DOHH2 (cell line): ENCODE results near the gene CDH24.
A peak's percentile ranks its signal among the peaks of the same experiment; 100 is the strongest.

Experiments
- H3F3A ChIP-seq: fragments of 200-600 bp; sonication (generic), shearing (Covaris generic); 2 replicates; pipeline ENCODE4 v1.6.0; 2016; ENCODE audit warnings: antibody characterized with exemption, mild to moderate bottlenecking; ENCODE audit not compliant: control insufficient read depth, insufficient read depth
- H3K27ac ChIP-seq: fragments of 200-600 bp; sonication (generic); 2 replicates; pipeline ENCODE4 v1.5.1; 2014; ENCODE audit warnings: low read depth, mild to moderate bottlenecking, low read length, moderate library complexity
- H3K27me3 ChIP-seq: fragments of 200-600 bp; sonication (generic); 2 replicates; pipeline ENCODE4 v1.6.1; 2014; ENCODE audit warnings: mild to moderate bottlenecking, low read length, mixed read lengths; ENCODE audit not compliant: control insufficient read depth
- H3K36me3 ChIP-seq: fragments of 200-600 bp; sonication (generic); 2 replicates; pipeline ENCODE4 v1.6.1; 2014; ENCODE audit warnings: mild to moderate bottlenecking, low read length, moderate library complexity, mixed read lengths; ENCODE audit not compliant: control insufficient read depth
- H3K4me1 ChIP-seq: fragments of 200-600 bp; sonication (generic); 2 replicates; pipeline ENCODE4 v1.6.1; 2014; ENCODE audit warnings: mild to moderate bottlenecking, low read length, mixed read lengths; ENCODE audit not compliant: control insufficient read depth
- H3K4me2 ChIP-seq: fragments of 200-600 bp; sonication (generic); 2 replicates; pipeline ENCODE4 v1.6.0; 2014; ENCODE audit warnings: mild to moderate bottlenecking, low read length, moderate library complexity
- H3K4me3 ChIP-seq: fragments of 200-600 bp; sonication (generic); 2 replicates; pipeline ENCODE4 v1.5.1; 2014; ENCODE audit warnings: mild to moderate bottlenecking, low read length, mixed read lengths
- H3K79me2 ChIP-seq: fragments of 200-600 bp; sonication (generic); 2 replicates; pipeline ENCODE4 v1.6.1; 2014; ENCODE audit warnings: mild to moderate bottlenecking, low read length, mixed read lengths; ENCODE audit not compliant: control insufficient read depth
- H3K9me2 ChIP-seq: fragments of 200-600 bp; sonication (generic); replicated peaks from 2 replicates; pipeline ENCODE4 v1.6.1; 2014; ENCODE audit warnings: mild to moderate bottlenecking, low read length, mixed read lengths; ENCODE audit not compliant: control insufficient read depth
- H3K9me3 ChIP-seq: fragments of 200-600 bp; sonication (generic); 2 replicates; pipeline ENCODE4 v1.6.1; 2014; ENCODE audit warnings: antibody characterized with exemption, low read length, mixed read lengths; ENCODE audit not compliant: control insufficient read depth, insufficient read depth
- H4K20me1 ChIP-seq: fragments of 200-600 bp; sonication (generic); 2 replicates; pipeline ENCODE4 v1.6.0; 2014; ENCODE audit warnings: low read depth, mild to moderate bottlenecking, antibody characterized with exemption, low read length, moderate library complexity; ENCODE audit not compliant: control insufficient read depth, insufficient read depth
- EZH2phosphoT487 ChIP-seq: fragments of 200-600 bp; sonication (generic); IDR thresholded peaks from 2 replicates; pipeline ENCODE4 v1.6.1; 2017; ENCODE audit warnings: borderline replicate concordance, mild to moderate bottlenecking, antibody characterized with exemption, low read length, moderate library complexity, mixed read lengths
- TF ChIP-seq, protein P1 (sequence below): fragments of 200-600 bp; sonication (generic); IDR thresholded peaks from one replicate; pipeline ENCODE4 v1.5.1; 2014; ENCODE audit warnings: antibody characterized with exemption, mild to moderate bottlenecking, low read depth, low read length; ENCODE audit not compliant: poor library complexity, severe bottlenecking

Gene CDH24

DNA sequence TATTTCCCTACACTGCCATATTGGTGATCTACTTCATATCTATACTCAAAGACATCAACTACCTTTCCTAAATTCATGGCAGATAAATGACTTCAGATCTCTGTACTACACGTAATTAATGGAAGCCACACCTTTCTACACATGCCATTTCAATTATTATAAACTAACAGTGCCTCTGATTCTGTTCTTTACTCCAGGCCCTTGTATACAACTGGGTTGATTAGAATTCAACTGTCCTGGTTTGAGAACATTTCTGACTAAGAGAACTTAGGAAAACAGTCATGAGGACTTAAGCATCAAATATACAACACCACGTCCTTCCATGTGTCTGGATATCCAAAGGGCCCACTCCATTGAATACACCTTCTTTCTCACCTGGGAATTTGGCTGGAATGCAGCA, 35.8 kb upstream of the CDH24 start:
- Histone ChIP-seq H3K4me2 (peak overlapping the region; percentile 75), H3K36me3 (peaks cover 73% of the 10 kb centered on the region), H3K27me3 (no peaks in the 10 kb centered on the region), H3K9me3 (no peaks in the 10 kb centered on the region), H3K4me3 (peak overlapping the region; percentile 85), H3F3A (no peaks in the 10 kb centered on the region), H3K79me2 (peaks cover 71% of the 10 kb centered on the region), H3K9me2 (no peaks in the 10 kb centered on the region), H4K20me1 (peaks cover 14% of the 10 kb centered on the region), H3K4me1 (peaks cover 24% of the 10 kb centered on the region), H3K27ac (no peak overlapping the region)
- TF ChIP-seq, protein P1, sequence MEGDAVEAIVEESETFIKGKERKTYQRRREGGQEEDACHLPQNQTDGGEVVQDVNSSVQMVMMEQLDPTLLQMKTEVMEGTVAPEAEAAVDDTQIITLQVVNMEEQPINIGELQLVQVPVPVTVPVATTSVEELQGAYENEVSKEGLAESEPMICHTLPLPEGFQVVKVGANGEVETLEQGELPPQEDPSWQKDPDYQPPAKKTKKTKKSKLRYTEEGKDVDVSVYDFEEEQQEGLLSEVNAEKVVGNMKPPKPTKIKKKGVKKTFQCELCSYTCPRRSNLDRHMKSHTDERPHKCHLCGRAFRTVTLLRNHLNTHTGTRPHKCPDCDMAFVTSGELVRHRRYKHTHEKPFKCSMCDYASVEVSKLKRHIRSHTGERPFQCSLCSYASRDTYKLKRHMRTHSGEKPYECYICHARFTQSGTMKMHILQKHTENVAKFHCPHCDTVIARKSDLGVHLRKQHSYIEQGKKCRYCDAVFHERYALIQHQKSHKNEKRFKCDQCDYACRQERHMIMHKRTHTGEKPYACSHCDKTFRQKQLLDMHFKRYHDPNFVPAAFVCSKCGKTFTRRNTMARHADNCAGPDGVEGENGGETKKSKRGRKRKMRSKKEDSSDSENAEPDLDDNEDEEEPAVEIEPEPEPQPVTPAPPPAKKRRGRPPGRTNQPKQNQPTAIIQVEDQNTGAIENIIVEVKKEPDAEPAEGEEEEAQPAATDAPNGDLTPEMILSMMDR, result no peak
- TF ChIP-seq EZH2phosphoT487, result no peak

DNA sequence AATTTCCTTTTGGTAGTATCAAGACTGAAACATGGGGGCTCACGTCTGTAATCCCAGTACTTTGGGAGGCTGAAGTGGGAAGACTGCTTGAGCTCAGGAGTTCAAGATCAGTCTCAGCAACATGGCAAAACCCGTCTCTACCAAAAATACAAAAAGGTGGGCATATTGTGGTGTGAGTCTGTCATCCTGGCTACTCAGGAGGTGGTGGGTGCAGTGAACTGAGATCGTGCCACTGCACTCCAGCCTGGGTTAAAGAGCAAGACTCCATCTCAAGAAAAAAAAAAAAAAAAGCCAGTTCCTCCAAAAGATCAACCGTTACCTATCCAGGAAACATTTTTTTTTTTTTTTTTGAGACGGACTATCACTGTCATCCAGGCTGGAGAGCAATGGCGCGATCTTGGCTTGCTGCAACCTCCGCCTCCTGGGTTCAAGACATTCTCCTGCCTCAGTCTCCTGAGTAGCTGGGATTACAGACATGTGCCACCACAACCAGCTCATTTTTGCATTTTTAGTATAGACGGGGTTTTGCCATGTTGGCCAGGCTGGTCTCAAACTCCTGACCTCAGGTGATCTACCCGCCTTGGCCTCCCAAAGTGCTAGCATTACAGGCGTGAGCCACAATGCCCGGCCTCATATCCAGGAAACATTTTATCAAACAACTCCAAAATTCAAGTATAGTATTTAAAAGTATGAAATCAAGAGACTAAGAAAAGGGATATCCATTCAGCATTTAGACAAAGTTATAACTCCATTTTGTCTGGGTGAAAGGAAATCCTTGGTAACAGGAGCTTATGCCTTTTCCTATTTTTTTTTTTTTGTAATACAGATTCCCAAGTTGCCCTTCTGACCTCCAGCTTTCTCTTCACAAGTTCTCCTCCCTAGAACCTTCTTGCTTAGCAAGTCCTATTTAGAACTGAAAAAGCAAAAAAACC, 34.2 kb upstream of the CDH24 start:
- TF ChIP-seq EZH2phosphoT487, result no peak
- TF ChIP-seq, protein P1, result no peak
- Histone ChIP-seq H3K4me2 (no peak overlapping the region), H3K27me3 (no peaks in the 10 kb centered on the region), H4K20me1 (peaks cover 14% of the 10 kb centered on the region), H3F3A (no peaks in the 10 kb centered on the region), H3K4me3 (no peak overlapping the region), H3K9me2 (no peaks in the 10 kb centered on the region), H3K9me3 (no peaks in the 10 kb centered on the region), H3K79me2 (peaks cover 56% of the 10 kb centered on the region), H3K27ac (no peak overlapping the region), H3K4me1 (peaks cover 17% of the 10 kb centered on the region), H3K36me3 (peaks cover 72% of the 10 kb centered on the region)

DNA sequence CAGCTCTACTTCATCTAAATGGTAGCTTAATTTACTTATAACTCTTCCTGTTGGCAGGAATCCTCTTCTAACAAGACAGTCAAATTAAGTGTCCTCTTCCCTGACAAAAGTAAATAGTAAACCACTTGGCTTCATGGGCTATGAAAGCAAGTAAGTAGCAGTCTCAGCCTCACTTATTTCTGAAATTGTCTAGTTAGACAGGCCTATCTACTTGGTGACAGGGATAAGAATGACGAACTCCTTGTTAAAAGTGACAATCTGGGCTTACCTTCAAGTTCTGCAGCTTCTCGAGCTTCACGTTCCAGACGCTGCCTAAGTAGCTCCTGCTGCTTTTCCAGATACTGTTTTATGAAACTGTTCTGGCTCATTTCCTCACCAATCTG, 32.9 kb upstream of the CDH24 start:
- peaks cover 14% of the 10 kb centered on the region for H4K20me1 ChIP-seq
- peaks cover 49% of the 10 kb centered on the region for H3K79me2 ChIP-seq
- peaks cover 15% of the 10 kb centered on the region for H3K4me1 ChIP-seq
- no peak overlapping the region for H3K4me3 ChIP-seq
- no peaks in the 10 kb centered on the region for H3K27me3 ChIP-seq
- no peaks in the 10 kb centered on the region for H3K9me2 ChIP-seq
- no peak for TF ChIP-seq EZH2phosphoT487
- TF ChIP-seq, protein P1, result no peak
- no peaks in the 10 kb centered on the region for H3F3A ChIP-seq
- H3K9me3 ChIP-seq, result no peaks in the 10 kb centered on the region
- H3K4me2 ChIP-seq, result no peak overlapping the region
- H3K36me3 ChIP-seq, result peaks cover 85% of the 10 kb centered on the region
- H3K27ac ChIP-seq, result no peak overlapping the region
